Measurements from ENCODE around the gene LAMTOR4.

LAMTOR4 gene

DNA sequence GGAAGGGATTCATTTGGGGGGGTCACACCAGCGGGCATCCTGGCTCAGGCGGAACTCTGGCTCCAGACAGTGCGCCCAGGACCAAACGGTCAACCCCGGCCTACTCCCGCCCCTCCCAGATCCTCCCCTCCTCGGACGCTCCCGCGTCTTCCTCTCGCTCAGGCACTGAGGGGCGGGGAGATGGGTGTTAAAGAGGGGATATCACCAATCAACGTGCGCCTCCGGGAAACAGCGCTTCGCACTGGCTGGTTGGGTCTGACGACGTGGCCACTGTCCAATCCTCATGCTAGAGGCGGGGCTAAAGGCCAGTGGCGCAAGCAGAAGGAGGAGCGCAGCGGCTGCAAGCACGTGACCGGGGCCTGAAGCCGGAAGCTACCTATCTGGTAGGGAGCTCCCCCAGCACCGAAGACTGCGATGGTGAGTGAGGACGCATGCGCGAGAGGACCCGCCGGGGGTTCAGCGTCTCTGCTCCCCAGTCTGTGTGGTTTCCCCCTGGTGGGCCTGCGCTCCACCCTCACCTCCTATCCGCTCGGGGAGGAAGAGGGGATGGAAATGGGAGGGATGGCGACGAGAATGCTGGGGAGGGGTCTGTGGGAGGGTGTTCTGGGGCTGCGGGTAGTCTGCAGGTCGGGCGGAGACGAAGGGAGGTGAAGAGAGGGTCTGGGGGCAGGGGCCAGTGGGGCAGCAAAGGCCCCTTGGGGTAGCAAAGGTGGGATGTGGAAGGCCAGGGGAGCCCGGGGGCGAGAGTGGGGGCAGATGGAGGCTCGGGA is at the start of gene LAMTOR4:
TSS of gene LAMTOR4 (plus strand) at position 360 of the 770 bp plus-strand sequence. CDS start at position 415, 55 bp downstream.
- peak; percentile 95 for DNase-seq (ENCODE audit: low read depth)

DNA sequence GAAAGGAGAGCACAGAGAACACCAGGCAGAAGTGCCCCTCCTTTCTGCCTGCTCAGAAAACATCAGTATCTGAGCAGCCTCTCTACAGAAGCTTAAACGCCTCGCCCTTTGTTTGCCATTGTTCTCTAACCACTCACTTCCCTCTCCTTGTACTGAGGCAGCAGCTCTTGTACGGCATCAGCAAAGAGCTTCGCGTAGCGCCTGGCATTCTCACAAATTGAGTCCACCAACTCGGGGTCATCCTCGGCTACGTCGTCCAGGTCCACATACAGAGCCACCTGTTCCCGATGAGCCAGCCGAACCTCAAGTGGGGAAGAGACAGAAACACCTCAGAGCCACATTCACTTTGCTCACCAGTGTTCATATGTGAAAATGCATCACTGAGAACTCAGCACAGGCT is 49.3 kb upstream of the LAMTOR4 start:
- no peak for DNase-seq (ENCODE audit: low read depth)

DNA sequence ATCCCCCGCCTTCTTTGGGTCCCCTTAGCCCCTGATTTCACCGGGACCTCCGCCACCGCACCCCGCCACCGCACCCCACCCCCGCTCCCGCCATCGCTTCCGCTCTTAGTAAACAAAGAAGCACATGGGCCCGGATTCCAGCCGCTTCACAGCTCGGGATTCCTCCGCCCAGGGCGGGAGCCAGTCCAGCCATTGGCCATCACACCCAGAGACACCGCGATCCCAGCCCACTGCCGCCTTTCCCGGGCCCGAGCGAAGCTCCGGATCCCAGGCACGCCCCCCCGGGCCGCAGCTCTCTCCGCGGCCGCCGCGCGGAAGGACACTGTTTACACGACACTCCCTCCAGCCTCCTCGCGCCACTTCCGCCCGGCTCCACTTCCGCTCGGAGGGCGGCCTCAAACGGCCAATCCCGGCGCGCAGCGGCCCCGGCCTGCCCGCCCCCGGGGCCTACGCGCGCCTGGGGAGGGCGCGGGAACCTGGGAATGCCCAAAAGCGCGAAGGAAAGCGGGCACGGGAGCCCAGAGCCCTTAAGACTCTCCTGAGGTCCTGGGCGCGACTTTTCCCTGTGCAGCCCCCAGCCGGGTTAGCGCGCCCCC is 48.2 kb upstream of the LAMTOR4 start:
- DNase-seq (ENCODE audit: low read depth): peak; percentile 87

DNA sequence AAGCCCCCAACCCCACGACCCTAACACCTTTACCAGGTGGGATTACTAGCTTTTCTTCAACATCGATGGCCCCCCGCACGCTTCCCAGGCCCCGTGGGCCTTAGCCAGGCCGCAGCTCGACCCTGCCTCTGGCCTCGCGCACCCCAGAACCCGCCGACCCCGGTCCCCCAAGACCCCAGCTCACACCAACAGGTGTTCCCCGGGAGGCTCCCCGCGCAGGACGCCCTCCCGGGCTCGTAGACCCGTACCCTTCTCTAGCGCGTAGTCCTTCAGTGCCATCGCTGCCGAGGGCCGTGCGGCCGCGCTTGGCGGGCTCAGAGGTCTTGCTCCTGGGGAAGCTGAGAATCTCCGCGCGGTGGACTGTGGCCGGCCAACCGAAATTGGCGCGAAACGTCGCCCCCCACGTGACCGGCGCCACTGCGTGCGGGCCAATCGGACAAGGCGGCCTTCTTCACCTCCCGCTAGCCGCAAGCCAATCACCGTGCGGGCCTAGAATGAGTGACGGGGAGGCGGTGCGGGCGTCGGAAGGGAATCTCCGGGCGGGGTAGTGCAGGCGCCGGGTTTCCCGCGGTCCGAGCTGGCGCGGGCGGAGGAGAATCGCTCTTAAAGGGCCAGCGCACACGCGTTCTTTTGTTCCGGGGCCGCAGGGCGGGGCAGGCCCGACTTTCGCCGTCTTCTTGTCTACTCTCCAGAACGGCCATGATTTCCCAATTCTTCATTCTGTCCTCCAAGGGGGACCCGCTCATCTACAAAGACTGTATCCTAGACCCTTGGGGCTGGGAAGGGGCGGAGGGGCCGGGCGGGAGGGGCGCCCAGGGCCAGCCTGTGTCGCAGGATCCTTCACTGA is 47.5 kb upstream of the LAMTOR4 start, which contains the start of the genes AP4M1 and MCM7:
TSS of gene AP4M1 (plus strand) at position 628 of the 847 bp plus-strand sequence. CDS start at position 700, 72 bp downstream.
TSS of gene MCM7 (minus strand) at position 382 of the 847 bp plus-strand sequence. CDS start at position 279, 103 bp downstream.
- peak; percentile 92 for DNase-seq (ENCODE audit: low read depth)

DNA sequence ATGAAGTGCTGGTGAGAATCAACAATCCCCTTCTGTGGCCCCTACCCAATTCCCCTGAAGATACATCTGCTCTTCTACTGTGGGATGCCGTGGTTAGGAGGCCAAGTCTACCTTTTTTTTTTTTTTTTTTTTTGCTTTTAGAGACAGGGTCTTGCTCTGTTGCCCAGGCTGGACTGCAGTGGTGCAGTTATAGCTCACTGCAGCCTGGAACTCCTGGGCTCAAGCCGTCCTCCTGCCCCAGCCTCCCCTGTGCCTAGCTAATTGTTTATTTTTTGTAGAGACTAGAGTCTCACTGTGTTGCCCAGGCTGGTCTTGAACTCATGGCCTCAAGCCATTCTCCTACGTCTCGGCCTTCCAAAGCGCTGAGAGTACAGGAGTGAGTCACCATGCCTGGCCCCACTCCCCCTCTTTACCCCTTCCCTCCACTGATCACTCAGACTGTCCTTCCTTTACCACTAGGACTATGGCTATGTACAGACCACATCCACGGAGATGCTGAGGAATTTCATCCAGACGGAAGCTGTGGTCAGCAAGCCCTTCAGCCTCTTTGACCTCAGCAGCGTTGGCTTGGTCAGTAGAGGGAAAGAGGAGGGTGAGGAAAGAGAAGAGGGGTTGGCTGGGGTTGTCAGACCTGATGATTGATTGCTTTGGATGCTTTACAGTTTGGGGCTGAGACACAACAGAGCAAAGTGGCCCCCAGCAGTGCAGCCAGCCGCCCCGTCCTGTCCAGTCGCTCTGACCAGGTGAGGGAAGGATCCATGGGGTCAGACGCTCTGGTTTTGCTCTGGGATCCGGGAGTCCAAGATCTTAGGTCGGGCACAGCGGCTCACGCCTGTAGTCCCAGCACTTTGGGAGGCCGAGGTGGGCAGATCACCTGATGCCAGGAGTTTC is 45.5 kb upstream of the LAMTOR4 start:
- peak; percentile 92 for DNase-seq (ENCODE audit: low read depth)

DNA sequence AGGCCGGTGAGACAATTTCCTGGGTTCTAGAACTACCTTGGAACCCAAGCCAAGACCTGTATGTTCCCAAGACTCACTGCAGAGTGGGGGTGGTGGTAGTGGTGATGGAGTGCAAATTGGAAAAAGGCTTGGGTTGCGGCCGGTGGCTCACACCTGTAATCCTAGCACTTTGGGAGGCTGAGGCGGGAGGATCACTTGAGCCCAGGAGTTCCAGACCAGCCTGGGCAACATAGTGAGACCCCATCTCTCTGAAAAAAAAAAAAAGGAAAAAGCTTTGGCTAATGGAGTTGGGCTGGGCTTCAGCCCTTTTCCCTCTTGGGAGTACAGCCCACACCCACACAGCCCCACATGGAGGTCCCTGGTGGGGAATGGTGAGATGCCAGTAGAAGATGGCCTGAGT is 43.2 kb upstream of the LAMTOR4 start:
- no peak for DNase-seq (ENCODE audit: low read depth)

DNA sequence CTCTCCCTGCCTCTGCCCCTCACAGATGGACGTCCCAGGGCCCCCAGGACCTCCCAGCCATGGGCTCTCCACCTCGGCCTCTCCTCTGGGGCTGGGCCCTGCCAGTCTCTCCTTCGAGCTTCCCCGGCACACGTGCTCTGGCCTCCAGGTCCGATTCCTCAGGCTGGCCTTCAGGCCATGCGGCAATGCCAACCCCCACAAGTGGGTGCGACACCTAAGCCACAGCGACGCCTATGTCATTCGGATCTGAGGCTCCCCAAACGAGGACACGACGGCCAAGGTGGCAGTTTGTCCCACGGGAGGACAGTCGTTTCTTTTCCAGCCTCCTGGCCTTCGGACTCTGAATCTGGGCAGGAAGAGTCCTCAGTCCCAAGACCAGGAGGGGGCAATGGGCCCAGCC is 42.1 kb upstream of the LAMTOR4 start:
- DNase-seq (ENCODE audit: low read depth): no peak

DNA sequence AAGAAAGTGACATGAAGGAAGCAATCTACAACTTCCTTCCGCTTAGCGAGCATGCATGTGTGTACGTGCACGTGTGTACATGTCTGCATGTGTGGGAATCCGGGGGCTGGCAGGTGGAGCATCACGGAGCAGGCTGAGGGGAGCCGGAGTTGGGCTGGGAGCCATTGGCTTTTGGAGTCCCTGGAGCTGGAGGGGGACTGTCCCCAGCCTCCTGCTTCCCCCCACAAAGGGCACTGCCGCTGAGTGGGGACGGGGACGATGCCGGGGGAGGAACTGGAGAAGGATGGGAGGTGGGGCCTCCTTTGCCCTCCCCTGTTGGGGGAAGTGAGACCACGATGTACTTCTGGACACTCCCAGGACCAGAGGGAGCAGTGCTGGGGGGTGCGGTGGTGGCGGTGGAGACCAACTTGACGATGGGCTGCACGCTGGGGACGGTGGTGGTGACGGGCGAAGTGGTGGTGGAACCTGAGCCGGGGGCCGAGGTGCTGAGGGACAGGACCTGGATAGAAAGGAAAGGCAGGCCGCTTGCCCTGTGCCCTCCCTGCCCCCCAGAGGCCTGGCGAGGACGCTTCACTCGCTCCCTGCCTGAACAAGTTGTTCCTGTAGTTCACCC is 41.5 kb upstream of the LAMTOR4 start:
- no peak for DNase-seq (ENCODE audit: low read depth)

DNA sequence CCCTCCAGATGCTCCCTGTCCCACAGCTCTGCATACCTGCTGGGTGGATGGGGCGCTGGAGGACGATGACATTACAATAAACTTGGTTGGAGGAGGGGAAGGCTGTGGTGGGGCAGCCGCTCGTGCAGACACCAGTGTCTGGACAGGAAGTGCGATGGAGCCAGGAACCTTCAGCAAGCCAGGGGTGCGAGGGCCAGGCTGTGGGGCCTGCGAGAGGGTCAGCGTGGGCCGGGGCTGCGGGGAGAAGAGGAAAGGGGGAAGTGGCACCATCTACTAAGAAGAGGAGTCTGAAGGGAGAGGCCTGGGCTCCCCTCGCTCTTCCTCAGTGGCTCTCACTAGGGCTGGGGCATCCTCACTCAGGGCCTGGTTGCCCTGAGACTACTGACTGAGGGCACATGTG is 40.8 kb upstream of the LAMTOR4 start:
- DNase-seq (ENCODE audit: low read depth): no peak

DNA sequence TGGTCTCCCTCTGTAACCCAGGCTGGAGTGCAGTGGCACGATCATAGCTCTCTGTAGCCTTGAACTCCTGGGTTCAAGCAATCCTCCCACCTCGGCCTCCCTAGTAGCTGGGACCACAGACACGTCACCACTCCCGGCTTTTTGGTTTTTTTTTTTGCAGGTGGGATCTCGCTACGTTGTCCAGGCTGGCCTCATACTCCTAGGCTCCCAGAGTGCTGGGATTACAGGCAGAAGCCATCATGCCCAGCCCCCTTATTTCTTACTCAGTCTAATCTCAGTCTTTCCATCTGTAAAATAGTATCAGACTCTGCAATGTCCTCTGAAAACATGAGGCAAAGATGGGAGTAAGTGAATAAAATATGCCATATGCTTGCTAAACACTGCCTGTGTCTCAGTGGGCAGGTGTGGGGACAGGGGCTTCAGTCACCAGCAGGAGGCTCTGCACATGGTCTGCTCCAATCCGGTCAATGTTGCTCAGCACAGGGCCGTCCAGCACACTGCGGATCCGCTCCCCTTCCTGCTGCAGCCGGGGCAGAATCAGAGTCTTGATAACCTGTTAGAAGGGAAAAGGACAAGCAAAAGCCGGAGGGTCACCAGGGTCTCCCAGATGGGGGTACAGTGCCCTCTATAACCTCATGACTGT is 39.1 kb upstream of the LAMTOR4 start:
- DNase-seq (ENCODE audit: low read depth): no peak

DNA sequence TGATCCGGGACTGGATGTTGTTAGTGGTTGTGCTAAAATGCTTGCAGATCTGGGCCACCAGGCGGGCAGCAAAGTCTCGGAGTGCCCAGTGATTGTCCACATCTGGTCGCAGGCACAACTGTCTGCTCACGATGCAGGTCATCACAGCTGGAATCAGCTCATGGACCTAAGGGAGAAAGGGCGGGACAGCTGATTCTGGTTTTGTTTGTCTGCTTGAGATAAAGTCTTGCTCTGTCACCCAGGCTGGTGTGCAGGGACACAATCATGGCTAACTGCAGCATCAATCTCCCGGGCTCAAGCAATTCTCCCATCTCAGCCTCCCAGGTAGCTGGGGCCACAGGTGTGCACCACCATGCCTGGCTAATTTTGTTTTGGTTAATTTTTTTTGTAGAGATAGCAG is 37.6 kb upstream of the LAMTOR4 start:
- no peak for DNase-seq (ENCODE audit: low read depth)

DNA sequence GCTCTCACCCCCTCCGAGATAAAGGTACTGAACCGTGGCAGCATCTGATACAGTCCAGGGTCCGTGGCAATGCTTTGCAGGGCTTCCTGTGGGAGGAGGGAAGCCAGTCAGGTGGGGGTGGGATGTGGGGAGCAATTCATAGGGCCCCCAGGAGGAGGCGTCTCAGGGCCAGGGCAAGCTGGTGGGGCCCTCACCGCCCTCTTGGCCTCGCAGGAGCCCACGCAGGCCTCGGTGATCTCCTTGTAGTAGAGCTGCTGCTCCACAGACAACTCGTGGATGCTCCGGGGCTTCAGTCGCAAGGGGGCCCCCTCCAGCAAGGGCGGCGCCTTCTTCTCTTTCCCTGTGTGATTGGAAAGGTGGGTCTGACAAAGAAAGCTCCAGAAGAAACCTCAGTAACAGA is 36.8 kb upstream of the LAMTOR4 start:
- no peak for DNase-seq (ENCODE audit: low read depth)

DNA sequence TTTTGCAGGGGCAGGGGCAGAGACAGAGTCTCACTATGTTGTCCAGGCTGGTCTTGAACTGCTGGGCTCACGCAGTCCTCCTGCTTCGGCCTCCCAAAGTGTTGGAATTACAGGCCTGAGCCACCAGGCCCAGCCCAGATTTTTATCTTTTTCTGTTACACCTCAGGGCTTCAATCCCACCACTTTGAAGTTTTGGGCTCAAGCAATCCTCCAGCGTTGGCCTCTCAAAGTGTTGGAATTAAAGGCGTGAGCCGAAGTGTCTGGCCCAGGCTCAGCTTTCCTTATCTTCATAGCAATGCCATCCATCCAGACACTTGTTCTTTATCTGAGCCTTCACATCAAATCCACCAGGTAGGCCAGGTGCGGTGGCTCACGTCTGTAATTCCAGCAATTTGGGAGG is 33.7 kb upstream of the LAMTOR4 start:
- DNase-seq (ENCODE audit: low read depth): no peak

DNA sequence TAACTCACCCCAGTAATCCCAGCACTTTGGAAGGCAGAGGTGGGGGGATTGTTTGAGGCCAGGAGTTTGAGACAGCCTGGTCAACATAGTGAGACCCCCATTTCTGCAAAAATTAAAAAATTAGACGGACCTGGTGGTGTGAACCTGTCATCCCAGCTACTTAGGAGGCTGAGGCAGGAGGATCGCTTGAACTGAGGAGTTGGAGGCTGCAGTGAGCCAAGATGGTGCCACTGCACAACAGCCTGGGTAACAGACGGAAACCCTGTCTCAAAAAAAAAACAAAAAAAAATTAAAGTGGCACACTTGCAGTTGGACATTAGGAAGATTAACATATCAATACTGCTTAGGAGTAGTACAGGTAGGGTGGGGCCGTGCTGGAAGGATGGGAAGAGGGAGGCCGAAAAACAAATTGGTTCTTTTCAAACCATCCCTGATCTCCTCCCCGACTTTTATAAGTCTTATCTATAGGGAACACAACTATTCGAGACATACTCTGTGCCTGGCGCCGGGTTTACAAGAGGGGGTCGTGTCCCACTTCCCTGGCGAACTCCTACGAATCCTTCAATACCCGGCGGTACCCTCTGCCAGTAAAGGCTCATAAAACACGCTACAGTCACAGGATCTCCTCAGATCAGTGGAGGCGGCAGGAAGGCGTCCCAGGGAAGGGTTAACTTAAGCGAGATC is 30.2 kb upstream of the LAMTOR4 start:
- no peak for DNase-seq (ENCODE audit: low read depth)

DNA sequence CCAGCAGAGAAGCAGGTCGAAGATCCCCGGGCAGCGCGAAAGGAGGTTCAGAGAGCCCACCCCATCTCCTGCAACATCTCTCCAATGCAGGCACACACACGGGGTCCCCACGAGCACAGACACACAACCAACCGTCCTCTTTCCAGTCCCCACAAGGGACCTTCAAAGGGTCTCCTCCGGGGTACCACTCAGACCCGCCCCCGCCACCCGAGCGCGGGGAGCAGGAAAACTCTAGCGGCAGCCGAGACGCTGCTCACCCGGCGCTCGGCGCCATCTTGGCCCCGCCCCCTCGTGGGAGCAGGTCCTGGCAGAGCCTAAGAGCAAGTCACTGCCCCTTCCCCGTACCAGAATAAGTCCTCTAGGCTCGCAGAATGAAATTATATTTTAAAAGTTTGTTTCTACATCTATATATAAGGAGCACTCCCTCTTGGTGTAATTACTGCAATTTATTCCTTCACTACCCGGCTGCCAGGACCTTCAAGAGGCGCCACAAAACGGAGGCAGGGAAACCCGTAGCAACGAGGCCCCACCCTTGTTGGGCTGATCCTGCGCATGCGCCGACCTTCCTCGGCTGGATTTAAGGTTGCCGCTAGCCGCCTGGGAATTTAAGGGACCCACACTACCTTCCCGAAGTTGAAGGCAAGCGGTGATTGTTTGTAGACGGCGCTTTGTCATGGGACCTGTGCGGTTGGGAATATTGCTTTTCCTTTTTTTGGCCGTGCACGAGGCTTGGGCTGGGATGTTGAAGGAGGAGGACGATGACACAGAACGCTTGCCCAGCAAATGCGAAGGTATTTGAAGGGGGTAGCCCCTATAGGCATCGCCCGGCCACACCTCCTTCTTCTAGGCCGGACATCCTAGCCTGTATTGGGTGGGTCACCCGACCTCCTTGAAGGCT is 29.4 kb upstream of the LAMTOR4 start, which contains the start of the genes CNPY4 and TAF6:
TSS of gene CNPY4 (plus strand) at position 563 of the 898 bp plus-strand sequence. CDS start at position 674, 111 bp downstream.
TSS of gene TAF6 (minus strand) at position 287 of the 898 bp plus-strand sequence. CDS start 5,149 bp downstream, outside the sequence.
- peak; percentile 83 for DNase-seq (ENCODE audit: low read depth)

DNA sequence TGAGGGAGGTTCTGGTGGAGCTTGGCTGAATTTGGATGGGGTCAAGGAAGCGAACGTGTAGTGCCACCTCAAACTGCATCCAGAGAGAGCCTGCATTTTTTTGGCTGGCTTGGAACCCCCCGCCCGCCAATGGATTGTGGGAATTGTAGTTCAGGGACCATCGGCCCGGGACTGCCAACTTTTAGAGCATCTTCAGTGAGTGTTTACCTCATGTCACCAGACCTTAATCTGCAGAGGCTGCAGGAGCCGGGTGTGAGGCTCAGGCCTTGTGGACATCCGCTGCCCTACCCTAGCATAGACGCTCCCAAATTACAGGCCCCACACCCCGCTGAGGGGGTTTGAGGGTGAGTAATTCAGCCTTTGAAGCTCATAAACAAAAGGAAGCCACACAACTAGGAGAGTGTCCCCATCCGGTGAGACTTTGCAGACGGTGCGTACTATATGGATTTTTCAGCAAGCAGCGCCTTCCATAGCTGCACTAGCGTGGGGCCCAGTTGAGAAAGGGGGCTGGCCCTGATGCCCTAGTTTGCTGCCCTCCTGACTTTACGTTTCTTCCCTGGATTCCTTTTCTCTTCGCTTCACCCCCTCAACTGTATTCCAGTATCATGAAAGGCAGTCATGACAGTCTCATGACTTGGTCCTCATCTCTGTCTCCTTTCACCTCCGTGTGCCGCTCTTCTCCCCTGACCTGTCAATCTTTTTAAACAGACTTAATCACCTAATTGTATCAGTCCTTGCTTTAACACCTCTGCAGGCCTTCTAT is 28.6 kb upstream of the LAMTOR4 start:
- no peak for DNase-seq (ENCODE audit: low read depth)

DNA sequence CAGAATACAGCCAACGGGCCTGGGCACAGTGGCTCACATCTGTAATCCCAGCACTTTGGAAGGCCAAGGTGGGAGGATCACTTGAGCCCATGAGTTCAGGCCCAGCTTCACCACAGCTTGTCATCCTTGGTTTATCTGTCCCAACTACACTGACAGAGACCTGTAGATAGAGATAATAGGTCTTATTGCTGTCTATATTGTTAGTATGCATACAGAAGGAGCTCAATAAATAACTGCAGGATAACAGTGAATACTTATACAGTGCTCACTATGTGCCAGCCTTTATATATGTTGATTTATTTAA is 28.0 kb upstream of the LAMTOR4 start:
- no peak for DNase-seq (ENCODE audit: low read depth)

DNA sequence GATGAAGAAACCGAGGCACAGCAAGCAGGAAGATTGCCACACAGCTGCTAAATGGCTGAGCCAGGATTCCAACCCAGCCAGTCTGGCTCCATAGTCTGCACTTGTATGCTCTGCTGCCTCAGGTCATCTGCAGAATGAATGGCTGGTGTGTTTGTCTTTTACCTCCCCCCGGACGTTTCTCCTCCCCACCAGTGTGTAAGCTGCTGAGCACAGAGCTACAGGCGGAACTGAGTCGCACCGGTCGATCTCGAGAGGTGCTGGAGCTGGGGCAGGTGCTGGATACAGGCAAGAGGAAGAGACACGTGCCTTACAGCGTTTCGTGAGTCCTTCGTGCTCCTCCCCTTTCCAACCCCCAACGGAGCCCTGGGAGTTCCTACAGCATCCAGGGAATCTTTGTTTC is 26.7 kb upstream of the LAMTOR4 start:
- DNase-seq (ENCODE audit: low read depth): no peak

All from non-pigmented ciliary epithelial cell (primary cell).